ENCODE measurements around the gene LRCH4.

- TF ChIP-seq, protein P1, sequence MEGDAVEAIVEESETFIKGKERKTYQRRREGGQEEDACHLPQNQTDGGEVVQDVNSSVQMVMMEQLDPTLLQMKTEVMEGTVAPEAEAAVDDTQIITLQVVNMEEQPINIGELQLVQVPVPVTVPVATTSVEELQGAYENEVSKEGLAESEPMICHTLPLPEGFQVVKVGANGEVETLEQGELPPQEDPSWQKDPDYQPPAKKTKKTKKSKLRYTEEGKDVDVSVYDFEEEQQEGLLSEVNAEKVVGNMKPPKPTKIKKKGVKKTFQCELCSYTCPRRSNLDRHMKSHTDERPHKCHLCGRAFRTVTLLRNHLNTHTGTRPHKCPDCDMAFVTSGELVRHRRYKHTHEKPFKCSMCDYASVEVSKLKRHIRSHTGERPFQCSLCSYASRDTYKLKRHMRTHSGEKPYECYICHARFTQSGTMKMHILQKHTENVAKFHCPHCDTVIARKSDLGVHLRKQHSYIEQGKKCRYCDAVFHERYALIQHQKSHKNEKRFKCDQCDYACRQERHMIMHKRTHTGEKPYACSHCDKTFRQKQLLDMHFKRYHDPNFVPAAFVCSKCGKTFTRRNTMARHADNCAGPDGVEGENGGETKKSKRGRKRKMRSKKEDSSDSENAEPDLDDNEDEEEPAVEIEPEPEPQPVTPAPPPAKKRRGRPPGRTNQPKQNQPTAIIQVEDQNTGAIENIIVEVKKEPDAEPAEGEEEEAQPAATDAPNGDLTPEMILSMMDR (IDR thresholded peaks at IDR 0.05), result no peak
- TF ChIP-seq POLR2A (IDR thresholded peaks at IDR 0.05) (no peak), EP300 (IDR thresholded peaks at IDR 0.05) (no peak)
These were observed 39.6 kb downstream of the LRCH4 start for GRCh38 chr7:100546129-100546925.
